ENCODE measurements around the gene PVALEF. TPM values are rescaled to one million over a fixed set of nuclear protein-coding genes. Genes with fewer than 3 reads are reported as not detected.

Gene PVALEF
- total RNA-seq, 1 donor, result not detected

DNA sequence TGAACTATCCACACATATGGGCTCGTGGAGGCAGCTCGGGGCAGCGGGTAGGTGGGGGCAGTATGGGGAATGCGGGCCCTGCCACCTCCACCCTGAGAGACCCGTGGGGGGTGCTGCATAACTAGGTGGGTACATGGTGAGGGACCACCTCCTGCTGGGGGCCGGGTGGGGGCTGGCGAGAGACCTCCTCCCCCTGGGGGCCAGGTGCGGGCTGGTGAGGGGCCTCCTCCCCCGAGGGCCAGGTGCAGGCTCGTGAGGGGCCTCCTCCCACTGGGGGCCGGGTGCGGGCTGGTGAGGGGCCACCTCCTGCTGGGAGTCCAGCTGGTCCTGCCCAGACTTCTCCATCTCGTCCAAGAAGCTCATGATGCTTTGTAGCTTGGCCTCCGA lies 32.1 kb downstream of the PVALEF start:
- Histone ChIP-seq H3K9me3 (ENCODE audit: low read depth, low read length) (no peaks in the 10 kb centered on the region), H3K36me3 (ENCODE audit: insufficient read depth, low read length) (no peaks in the 10 kb centered on the region), H2AFZ (ENCODE audit: low read length) (no peak overlapping the region), H3K4me3 (ENCODE audit: insufficient read depth, low read length) (no peak overlapping the region), H3K27ac (ENCODE audit: low read depth, low read length) (no peak overlapping the region), H4K20me1 (ENCODE audit: insufficient read depth, low read length) (no peaks in the 10 kb centered on the region), H3K79me2 (ENCODE audit: insufficient read depth, low read length) (no peaks in the 10 kb centered on the region), H3K27me3 (ENCODE audit: insufficient read depth, low read length) (no peaks in the 10 kb centered on the region), H3K4me1 (ENCODE audit: insufficient read depth, low read length) (no peaks in the 10 kb centered on the region), H3K4me2 (ENCODE audit: insufficient read depth, low read length) (no peak overlapping the region)
- no peak for DNase-seq (ENCODE audit: insufficient read length, low spot score, missing footprints)
- TF ChIP-seq, protein P1, sequence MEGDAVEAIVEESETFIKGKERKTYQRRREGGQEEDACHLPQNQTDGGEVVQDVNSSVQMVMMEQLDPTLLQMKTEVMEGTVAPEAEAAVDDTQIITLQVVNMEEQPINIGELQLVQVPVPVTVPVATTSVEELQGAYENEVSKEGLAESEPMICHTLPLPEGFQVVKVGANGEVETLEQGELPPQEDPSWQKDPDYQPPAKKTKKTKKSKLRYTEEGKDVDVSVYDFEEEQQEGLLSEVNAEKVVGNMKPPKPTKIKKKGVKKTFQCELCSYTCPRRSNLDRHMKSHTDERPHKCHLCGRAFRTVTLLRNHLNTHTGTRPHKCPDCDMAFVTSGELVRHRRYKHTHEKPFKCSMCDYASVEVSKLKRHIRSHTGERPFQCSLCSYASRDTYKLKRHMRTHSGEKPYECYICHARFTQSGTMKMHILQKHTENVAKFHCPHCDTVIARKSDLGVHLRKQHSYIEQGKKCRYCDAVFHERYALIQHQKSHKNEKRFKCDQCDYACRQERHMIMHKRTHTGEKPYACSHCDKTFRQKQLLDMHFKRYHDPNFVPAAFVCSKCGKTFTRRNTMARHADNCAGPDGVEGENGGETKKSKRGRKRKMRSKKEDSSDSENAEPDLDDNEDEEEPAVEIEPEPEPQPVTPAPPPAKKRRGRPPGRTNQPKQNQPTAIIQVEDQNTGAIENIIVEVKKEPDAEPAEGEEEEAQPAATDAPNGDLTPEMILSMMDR (IDR thresholded peaks at IDR 0.05; ENCODE audit: extremely low read depth, low read depth, low read length), result no peak

- no peak for DNase-seq (ENCODE audit: insufficient read length, low spot score, missing footprints)
- Histone ChIP-seq H3K27me3 (ENCODE audit: insufficient read depth, low read length) (no peaks in the 10 kb centered on the region), H3K4me3 (ENCODE audit: insufficient read depth, low read length) (no peak overlapping the region), H2AFZ (ENCODE audit: low read length) (no peak overlapping the region), H3K27ac (ENCODE audit: low read depth, low read length) (no peak overlapping the region), H4K20me1 (ENCODE audit: insufficient read depth, low read length) (no peaks in the 10 kb centered on the region), H3K4me2 (ENCODE audit: insufficient read depth, low read length) (no peak overlapping the region), H3K36me3 (ENCODE audit: insufficient read depth, low read length) (no peaks in the 10 kb centered on the region), H3K4me1 (ENCODE audit: insufficient read depth, low read length) (no peaks in the 10 kb centered on the region), H3K79me2 (ENCODE audit: insufficient read depth, low read length) (no peaks in the 10 kb centered on the region), H3K9me3 (ENCODE audit: low read depth, low read length) (no peaks in the 10 kb centered on the region)
- TF ChIP-seq, protein P1 (IDR thresholded peaks at IDR 0.05; ENCODE audit: extremely low read depth, low read depth, low read length), result no peak
These were observed 32.7 kb downstream of the PVALEF start for GRCh38 chr17:81197831-81198490.

GRCh38 chr17:81198826-81199481 lies 33.6 kb downstream of the PVALEF start:
- no peaks in the 10 kb centered on the region for H4K20me1 ChIP-seq (ENCODE audit: insufficient read depth, low read length)
- DNase-seq (ENCODE audit: insufficient read length, low spot score, missing footprints), result no peak
- no peaks in the 10 kb centered on the region for H3K36me3 ChIP-seq (ENCODE audit: insufficient read depth, low read length)
- no peaks in the 10 kb centered on the region for H3K4me1 ChIP-seq (ENCODE audit: insufficient read depth, low read length)
- no peak overlapping the region for H3K4me3 ChIP-seq (ENCODE audit: insufficient read depth, low read length)
- H3K27me3 ChIP-seq (ENCODE audit: insufficient read depth, low read length), result no peaks in the 10 kb centered on the region
- no peaks in the 10 kb centered on the region for H3K9me3 ChIP-seq (ENCODE audit: low read depth, low read length)
- H3K4me2 ChIP-seq (ENCODE audit: insufficient read depth, low read length), result no peak overlapping the region
- H3K79me2 ChIP-seq (ENCODE audit: insufficient read depth, low read length), result no peaks in the 10 kb centered on the region
- TF ChIP-seq, protein P1 (IDR thresholded peaks at IDR 0.05; ENCODE audit: extremely low read depth, low read depth, low read length), result no peak
- H2AFZ ChIP-seq (ENCODE audit: low read length), result no peak overlapping the region
- no peak overlapping the region for H3K27ac ChIP-seq (ENCODE audit: low read depth, low read length)

- TF ChIP-seq, protein P1 (IDR thresholded peaks at IDR 0.05; ENCODE audit: extremely low read depth, low read depth, low read length), result no peak
- no peak overlapping the region for H3K4me3 ChIP-seq (ENCODE audit: insufficient read depth, low read length)
These were observed 34.1 kb downstream of the PVALEF start for GRCh38 chr17:81199482-81199830.

More at GRCh38 chr17:81199482-81199830, 34.1 kb downstream of the PVALEF start:
- H3K4me1 ChIP-seq (ENCODE audit: insufficient read depth, low read length), result no peaks in the 10 kb centered on the region
- H3K27me3 ChIP-seq (ENCODE audit: insufficient read depth, low read length), result no peaks in the 10 kb centered on the region
- no peak for DNase-seq (ENCODE audit: insufficient read length, low spot score, missing footprints)
- H3K79me2 ChIP-seq (ENCODE audit: insufficient read depth, low read length), result no peaks in the 10 kb centered on the region
- H3K4me2 ChIP-seq (ENCODE audit: insufficient read depth, low read length), result no peak overlapping the region
- H3K9me3 ChIP-seq (ENCODE audit: low read depth, low read length), result no peaks in the 10 kb centered on the region
- H3K27ac ChIP-seq (ENCODE audit: low read depth, low read length), result no peak overlapping the region
- no peak overlapping the region for H2AFZ ChIP-seq (ENCODE audit: low read length)
- no peaks in the 10 kb centered on the region for H3K36me3 ChIP-seq (ENCODE audit: insufficient read depth, low read length)
- H4K20me1 ChIP-seq (ENCODE audit: insufficient read depth, low read length), result no peaks in the 10 kb centered on the region
